GM19023 (cell line): ENCODE results near the gene RPS6KA3.
"Not testable (repeated sequence)": the region's sequence is repeated elsewhere in the genome, so short reads cannot be mapped to it uniquely, and the experiment has no call there.

Source experiments
- ATAC-seq: cut with Tn5 transposase; IDR thresholded peaks from one replicate; pipeline ENCODE4 v1.9.1; 2021; ENCODE audit warnings: mild to moderate bottlenecking, moderate library complexity; ENCODE audit not compliant: unreplicated experiment

RPS6KA3 gene

GRCh38 chrX:20149326-20149725 is 117.4 kb downstream of the RPS6KA3 start:
- ATAC-seq = no peak

GRCh38 chrX:20147561-20147960 is 119.1 kb downstream of the RPS6KA3 start:
- ATAC-seq = no peak

GRCh38 chrX:20144491-20144890 is 122.2 kb downstream of the RPS6KA3 start:
- ATAC-seq = no peak

- no peak for ATAC-seq
These were observed 123.1 kb downstream of the RPS6KA3 start for GRCh38 chrX:20143561-20143960.

DNA sequence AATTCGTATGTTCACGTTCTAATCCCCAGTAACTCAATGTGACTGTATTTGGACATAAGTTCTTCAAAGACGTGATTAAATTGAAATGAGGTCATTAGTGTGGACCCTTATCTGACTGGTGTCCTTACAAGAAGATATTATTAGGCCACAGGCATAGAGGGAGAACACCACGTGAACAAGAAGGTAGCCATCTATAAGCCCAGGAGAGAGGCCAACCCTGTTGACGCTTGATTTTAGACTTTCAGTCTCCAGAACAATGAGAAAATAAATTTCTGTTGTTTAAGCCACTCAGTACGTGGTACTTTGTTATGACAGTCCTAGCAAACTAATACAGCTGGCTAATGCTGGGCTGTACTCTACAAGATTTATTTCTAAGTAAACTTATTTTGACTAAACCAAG is 123.6 kb downstream of the RPS6KA3 start:
- no peak for ATAC-seq

GRCh38 chrX:20141281-20142220 is 125.2 kb downstream of the RPS6KA3 start, which contains the start of gene EIF1AX:
Gene EIF1AX (minus strand): TSS chrX:20141838. CDS start chrX:20141640, 198 bp downstream.
- peak; percentile 99 for ATAC-seq

DNA sequence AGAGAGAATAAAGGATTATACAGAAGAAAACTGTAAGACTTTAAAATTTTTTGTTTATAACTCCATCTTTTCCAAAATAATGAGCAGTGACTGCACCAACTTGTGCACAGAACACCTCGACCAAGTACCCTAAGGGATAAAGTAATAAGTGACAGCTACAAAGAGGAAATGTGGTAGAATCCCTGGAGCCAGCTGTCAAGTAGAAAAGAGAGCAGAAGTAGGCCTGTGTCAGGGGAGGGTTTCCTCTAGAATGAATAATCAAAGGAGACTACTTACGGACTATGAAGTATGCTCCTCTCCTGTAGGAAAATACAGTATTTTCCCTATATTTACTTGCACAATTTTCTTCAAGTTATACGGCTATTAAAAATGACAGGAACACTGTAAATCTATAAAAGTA is 126.3 kb downstream of the RPS6KA3 start:
- ATAC-seq = no peak

- ATAC-seq = no peak
These were observed 126.7 kb downstream of the RPS6KA3 start for GRCh38 chrX:20139966-20140365.

DNA sequence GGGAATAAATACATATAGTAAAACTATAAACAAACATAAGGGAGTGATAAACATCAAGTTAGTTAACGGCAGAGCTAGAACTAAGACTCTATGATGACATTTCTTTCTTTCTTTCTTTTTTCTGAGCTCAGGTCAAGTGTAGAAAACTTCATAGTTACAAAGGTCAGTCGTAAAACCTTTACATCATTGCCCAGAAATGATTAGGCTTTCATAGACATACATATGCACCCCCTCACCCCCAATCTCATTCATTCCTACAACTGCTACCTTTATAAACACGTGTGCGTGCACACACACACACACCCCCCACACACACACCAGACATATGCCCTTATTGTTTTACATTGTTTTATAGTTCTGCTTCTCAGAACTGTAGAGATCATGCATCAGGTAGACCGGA is 130.8 kb downstream of the RPS6KA3 start:
- ATAC-seq = no peak

- ATAC-seq = no peak
These were observed 134.0 kb downstream of the RPS6KA3 start for GRCh38 chrX:20132666-20133065.

DNA sequence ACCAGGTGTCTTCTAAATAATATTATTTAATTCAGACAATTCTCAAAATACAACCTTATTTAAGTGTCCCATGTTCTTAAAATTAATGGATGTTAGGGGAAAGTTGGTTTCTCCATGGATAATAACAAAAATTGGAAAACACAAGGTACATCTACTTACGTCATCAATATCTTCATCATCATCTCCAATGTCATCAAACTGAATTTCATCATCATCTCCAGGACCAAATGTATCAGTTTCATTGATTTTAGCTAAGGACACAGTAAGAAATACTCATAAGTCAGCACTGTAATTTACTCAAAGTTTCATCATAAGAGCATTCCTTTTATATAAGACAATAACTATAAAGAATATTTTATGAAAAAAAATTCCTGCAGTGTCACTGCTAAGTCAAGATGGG is 136.4 kb downstream of the RPS6KA3 start:
- no peak for ATAC-seq

- ATAC-seq = no peak
These were observed 137.2 kb downstream of the RPS6KA3 start for GRCh38 chrX:20129547-20129946.

GRCh38 chrX:20128670-20129069 is 138.0 kb downstream of the RPS6KA3 start:
- no peak for ATAC-seq

GRCh38 chrX:20127440-20127839 is 139.3 kb downstream of the RPS6KA3 start:
- ATAC-seq = not testable (repeated sequence)

GRCh38 chrX:20126833-20127232 is 139.9 kb downstream of the RPS6KA3 start:
- not testable (repeated sequence) for ATAC-seq

GRCh38 chrX:20124964-20125363 is 141.7 kb downstream of the RPS6KA3 start:
- no peak for ATAC-seq

GRCh38 chrX:20118065-20118824 is 148.5 kb downstream of the RPS6KA3 start:
- ATAC-seq = no peak

- ATAC-seq = no peak
These were observed 150.0 kb downstream of the RPS6KA3 start, which contains the start of gene MAP7D2 for GRCh38 chrX:20116577-20117240. Gene MAP7D2 (minus strand): TSS chrX:20116907. CDS start chrX:20116879, 28 bp downstream.

- ATAC-seq = no peak
These were observed 150.6 kb downstream of the RPS6KA3 start for GRCh38 chrX:20116087-20116576.

DNA sequence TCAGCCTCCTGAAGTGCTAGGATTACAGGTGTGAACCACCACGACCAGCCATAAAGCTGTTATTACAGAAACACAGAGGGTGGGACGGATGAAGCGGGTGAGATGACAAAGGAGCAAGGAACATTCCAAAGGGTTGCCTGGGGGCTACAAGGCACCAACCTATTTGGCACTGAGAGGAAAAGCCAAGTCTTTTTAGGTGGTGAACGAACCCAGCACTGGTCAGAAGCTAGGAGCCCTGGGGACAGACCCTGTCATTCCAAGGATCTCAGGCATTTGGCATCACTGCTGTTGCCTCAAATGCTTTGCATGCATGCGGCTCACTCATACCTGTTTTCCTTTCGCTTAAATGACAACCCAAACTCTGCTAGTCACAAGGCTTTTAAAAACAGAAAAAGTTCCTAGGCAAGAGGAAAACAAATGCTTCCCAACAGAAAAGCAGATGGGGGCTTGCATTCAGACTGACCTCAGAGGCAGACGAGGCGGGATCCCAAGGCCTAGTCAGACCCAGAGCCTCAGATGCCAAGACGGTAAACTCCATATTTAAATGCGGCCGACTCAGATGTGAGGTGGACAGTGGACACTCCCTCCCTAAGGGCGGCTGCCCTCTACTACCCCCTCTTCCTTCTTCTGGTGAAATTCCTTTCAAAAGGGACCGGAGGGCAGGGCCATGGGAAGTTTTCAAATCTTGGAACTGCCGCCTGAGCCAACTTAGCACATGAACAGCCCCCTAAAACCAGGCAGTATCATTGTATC is 154.5 kb downstream of the RPS6KA3 start:
- no peak for ATAC-seq
